Stimulated activated CD4-positive, alpha-beta T cell treated with anti-CD3 and anti-CD28 coated beads, Interleukin-12 subunit alpha, Interleukin-12 subunit beta, amount 100 ng/mL, for 4 hours (primary cell): ENCODE measurements around the gene GPX8.

ENCODE experiments used
- DNase-seq: peaks from one replicate; pipeline ENCODE4 v3.0.0-alpha.2; 2020

Gene GPX8, protein sequence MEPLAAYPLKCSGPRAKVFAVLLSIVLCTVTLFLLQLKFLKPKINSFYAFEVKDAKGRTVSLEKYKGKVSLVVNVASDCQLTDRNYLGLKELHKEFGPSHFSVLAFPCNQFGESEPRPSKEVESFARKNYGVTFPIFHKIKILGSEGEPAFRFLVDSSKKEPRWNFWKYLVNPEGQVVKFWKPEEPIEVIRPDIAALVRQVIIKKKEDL

DNA sequence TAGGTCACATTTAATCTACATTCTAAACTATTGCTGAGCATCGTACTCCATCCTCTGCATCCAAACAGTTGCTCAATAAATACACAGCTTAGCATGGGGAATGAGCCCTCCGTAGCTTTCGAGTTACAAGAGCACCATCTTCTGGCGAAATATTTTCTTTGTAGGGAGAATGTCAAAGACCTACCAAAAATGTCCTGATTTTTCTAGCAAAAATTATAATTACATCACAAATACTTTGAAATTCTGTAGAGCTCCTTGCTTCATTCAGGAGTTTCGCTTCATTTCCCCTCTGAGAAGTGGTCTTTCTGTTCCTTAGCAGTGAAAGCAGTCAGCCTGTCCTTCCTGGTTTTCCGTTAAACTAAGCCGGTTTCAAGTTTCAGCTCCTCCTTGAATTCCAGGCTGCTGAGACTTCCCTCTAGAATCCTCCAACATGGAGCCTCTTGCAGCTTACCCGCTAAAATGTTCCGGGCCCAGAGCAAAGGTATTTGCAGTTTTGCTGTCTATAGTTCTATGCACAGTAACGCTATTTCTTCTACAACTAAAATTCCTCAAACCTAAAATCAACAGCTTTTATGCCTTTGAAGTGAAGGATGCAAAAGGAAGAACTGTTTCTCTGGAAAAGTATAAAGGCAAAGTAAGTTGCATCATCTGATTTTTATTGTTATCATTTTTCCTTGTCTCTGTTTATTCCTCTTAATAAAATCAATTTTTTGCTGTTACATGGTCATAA lies at the start of gene GPX8:
TSS of gene GPX8 (plus strand) at position 409 of the 730 bp plus-strand sequence. CDS start at position 431, 22 bp downstream.
- DNase-seq: no peak

DNA sequence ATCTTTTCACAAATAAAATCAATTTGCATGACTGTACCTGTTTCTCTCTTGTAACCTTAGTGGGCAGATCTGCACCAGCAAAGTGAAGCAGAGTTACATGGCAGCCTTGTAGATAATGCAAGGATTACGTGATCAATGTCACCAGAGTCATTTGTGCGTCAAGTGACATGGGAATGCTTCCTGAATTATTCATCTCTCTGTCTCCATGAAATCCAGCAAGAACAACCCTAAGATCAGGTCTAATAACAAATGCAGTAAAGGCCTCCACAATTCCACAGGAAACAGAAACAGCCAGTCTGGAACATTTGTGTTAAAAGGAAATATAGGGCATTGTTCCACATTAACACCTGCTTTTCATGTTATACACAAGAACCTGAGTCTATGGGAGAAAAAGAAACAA lies 49.8 kb upstream of the GPX8 start:
- no peak for DNase-seq

DNA sequence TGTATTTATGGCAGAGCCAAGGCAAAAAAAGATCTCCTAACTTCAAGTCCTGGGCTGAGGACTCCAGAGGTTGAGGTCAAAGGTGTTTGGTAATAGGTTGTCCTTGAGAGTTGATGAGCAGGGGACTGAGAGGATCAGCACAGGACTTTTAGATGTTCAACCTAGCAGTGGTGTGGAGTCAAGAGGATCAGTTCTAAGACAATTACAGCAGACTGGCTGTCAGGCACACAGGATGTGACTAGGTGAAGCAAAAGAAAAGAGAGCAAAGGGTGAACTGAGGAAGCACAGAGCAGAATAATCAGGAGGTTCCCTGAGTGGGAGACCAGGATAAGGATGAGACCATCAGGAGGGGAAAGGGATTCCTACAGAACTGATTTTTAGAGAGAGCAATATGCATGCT lies 46.6 kb upstream of the GPX8 start:
- DNase-seq: no peak

DNA sequence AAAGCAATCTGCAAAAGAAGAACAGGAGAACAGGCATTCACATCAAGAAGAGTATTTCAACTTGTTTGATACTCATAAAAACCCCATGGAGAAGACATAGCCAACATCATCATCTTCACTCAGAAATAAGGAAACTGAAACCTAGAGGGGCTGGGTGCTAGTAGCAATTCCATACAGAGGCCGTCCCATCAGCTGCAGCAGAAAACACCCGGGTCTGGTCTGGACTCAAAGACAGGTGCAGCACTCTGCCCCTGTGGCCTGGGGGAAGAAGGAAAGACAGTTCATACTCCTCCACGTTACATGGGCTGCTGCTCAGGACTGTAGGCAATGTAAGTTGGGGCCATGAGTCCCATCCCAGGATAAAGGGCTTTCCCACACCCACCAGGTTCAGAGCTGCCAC lies 45.9 kb upstream of the GPX8 start:
- no peak for DNase-seq

DNA sequence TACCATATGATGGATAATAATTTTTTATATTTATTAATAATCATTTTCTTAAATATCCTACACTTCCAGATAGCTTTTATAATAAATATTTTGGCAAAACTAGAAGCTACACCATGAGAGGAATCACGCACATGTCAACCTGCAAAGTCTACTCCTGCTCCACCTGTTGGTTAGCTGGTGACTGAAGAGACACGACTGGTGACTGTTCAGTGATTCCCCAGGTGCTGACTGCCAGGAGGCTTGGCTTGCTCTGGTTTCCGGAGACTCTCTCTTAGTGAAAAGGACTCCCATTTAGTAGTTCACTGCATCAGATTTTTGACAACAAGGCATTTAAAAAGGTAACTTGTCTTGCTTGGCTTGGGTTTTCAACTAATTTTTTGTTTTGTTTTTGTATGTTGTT lies 36.6 kb upstream of the GPX8 start:
- no peak for DNase-seq

DNA sequence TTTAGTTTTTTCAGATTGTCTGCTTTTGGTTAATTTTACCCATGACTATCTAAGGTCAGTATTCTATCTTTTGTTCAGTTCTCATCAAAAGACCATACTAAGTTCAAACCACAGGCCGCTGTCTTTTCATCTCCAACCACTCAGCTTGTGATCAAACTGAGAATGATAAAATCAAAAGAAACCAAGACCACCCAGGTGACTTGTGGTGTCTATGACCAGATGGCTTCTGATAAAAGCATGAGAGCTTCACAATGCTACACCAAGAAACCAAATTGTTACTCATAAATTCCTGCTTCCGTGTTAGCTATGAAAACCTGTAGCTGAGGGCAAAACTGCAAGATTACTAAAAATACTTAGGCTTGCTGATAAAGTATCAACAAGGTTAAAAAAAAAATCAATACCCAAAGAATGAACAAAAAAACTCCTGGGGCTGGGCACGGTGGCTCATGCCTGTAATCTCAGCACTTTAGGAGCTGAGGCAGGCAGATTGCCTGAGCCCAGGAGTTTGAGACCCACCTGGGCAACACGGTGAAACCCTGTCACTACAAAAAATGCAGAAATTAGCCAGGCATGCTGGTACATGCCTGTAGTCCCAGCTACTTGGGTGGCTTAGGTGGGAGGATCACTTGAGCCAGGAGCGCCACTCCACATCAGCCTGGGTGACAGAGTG lies 25.8 kb upstream of the GPX8 start:
- no peak for DNase-seq

DNA sequence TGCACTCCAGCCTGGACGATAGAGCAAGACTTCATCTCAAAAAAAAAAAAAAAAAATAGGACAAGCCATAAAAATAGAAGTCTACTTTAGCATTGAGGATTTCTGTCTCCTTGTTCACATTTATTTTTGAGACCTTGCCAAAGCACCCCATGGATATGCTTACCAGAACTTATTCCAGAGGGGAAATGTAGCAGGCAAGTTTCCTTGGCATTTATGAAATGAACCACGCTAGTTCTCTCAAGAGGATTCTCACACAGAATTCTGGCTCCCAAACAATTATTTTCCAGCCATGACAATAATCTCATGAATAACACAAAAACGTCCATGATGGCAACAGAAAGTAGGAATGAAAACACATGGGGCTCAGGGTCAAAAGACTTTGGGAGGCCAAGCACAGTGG lies 23.4 kb upstream of the GPX8 start:
- no peak for DNase-seq

DNA sequence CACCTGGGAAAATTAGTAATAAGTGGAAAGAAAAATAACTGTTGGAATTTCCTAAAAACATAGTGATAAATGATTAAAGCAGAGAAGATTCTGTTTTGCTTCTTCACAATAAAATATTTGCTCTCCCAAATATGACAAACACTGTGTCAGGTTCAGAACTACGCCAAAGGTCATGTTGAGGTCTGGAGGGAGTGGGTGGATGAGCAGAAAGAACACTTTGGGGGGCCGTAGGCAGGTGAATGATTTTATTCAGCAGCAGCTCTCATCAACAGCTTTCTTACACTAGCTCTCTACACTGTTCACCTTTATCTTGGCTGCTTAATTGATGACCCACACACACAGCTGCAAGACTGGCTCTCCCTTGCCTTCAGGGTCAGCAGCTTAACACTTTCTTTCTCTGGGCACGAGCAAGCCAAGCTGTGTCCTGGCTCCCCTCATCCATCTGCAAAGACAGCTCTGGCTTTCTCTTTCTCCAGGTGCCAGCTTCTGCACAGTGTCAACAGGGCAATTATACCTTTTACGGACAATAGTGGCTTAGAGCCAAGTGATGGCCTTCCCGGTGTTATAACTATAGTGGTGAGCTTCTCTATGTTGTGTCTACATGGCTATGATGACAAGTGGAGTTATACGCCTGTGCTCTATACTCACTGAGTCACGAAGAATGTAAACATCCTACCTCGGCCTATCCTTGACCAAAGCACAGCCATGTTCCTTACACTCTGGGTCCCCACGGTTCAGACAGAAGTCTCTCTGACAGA lies 18.9 kb upstream of the GPX8 start:
- DNase-seq: no peak

DNA sequence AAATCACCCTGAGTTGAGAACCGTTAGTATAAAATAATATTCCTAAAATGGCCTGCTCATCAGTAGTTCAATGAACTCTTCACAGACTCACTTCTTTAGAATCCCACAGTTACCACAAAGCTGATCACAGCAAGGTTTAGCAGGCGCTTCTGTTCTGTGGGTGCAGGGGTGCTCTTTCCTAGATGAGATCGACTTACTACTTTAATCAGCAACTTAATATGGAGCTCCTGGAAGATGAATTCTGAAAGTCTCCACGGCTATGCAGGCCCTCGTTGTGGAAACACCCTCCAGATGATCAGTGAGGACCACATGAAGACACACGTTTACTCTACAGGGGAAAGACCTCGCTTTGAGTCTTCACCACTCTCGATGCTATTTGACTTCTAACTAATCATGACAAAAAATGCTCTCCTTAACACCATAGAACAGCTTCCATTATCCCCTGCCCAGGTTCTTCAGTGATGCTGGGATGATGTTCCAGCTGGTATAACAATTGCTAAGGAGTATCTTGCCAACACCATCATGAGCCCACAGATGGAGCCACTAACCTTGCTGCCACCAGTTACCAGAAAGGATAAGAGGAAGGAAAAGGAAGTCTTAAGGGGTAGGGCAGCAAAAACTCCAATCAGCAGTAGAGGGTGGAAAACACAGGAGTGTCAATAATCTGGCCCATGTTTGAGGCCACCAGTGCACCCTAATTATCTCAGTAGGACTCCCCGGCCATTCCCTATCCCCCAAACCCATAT lies 17.9 kb upstream of the GPX8 start:
- DNase-seq: no peak

DNA sequence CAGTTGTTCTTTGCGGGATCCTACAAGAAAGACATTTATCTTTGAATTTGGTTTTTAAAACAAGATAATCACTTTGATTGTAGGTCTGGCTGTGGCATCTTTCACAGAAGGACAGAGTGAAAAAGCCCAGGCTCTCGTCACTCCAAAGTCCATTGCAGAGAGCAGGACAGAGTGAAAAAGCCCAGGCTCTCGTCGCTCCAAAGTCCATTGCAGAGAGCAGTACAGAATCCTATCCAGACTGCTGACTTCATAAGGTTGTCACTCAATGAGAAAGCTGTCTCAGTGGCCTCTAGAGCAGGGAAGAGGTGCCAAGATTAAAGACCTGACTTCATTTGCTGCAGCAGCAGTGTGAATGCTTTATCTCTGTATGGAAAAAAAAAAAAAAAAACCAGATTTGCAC lies 16.3 kb upstream of the GPX8 start:
- no peak for DNase-seq

DNA sequence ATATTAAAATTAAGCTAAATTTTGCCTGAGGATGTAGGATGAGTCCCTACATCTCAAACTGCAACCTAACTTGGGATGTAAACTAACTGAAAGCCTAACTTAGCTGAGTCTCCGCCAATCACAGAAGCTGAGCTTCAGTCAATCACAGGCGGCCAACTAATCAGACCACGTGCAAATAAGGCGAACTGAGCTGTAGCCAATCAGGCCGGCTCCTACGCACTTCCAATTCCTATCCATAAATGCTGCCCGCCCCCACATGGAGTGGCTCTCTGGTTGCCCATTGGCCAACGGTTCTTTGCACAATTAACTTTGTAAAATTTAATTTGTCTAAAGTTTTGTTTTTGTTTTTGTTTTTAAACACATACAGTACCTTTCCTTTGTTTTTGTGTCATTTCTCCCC lies 13.9 kb upstream of the GPX8 start:
- DNase-seq: no peak

DNA sequence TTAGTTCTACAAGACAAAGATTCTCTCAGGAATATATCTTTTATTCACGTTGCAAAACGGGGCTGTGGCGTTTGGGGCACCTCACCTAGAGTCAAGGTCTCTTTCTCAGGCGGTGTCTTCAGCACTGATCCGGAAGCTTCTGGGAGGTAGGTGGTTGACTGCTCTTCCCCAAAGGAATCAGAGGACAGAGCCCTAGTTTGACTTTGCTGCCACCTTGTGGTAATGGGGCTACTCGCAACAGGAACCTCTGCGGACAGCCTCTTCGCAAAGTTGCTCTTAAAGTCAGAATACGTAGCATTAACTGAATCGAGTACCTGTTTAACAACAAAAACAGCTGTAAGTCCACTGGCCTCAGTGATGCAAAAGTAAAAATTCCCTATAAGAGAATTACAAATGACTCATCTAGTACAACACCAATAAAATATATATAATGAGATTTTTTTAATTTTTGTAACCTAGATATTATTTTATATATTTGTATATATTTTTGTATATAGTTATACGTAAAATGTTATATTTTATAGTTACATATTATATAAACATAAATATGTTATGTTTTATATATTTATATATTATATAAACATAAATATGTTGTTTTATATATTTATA lies 13.3 kb upstream of the GPX8 start:
- peak; percentile 69 for DNase-seq

DNA sequence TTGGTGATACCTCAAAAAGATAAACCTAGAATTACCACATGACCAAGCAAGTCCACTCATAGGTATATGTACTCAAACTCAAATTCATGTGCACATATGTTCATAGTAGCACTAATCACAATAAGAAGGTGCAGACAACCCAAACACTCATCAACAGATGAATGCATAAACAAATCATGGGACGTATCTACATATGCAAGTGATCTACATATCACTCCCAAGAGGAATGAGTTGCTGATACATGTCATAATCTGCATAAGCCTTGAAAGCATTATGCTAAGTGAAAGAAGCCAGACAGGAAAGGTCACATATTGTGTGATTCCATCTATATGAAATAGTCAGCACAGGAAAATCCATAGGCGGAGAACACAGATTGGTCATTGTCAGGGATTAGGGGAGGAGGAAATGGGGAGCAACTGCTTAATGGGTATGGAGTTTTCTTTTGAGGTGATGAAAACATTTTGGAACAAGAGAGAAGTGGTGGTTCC lies 10.6 kb upstream of the GPX8 start:
- no peak for DNase-seq

DNA sequence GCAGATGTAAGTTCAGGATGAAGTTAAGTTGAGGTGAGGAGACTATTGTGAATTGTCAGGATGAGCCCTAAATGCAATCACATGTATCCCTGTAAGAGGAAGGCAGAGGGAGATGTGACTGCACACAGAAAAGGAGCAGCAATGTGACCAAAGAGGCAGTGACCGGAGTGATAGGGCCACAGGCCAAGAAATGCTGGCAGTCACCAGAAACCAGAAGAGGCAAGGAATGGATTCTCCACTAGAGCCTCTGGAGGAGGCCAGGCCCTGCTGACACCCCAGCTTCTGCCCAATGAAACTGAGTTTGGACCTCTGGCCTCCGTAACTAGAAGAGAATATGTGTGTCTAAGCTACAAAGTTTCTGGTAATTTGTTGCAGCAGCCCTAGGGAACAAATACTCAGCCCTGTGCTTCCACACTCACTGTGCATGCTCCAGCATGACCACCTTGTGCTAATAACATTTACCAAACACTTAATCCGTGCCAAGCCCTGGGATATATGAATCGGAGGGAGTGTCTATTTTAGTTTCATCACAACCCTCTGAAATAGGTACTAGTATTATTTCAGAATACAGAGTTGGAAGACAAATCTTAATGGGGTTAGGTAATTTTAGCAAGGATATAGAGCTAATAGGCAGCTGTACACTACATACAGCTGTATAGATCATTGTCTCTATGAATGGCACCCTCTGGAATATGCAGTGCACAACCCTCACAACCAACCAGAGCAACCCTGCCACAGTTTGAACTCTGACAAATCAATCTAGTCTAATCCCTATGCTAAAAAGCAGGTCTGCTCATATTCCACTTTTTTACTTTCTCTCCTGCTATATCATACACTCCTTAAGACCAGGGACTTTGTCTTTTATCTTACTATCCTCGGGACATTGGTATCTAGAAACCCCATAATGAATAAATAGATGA lies 7.8 kb upstream of the GPX8 start:
- DNase-seq: no peak

DNA sequence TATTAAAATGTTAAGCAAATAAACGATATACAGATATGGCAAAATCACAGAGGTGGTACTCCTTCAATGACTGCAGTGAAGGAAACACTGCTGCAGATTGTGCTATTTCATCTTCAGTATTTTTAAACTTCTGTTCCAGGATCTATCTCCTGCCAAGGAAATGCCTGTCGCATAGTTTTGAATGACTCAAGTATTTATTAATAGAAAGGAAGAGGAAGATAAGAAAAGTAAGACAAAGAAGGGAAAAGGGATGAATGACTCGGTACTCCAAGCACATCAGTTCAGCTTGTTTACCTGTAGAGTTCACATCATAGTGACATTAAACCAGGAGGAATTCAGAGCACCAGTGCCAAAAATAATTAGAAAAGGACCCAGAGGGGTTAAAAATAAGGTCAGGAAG lies 5.1 kb upstream of the GPX8 start:
- no peak for DNase-seq

DNA sequence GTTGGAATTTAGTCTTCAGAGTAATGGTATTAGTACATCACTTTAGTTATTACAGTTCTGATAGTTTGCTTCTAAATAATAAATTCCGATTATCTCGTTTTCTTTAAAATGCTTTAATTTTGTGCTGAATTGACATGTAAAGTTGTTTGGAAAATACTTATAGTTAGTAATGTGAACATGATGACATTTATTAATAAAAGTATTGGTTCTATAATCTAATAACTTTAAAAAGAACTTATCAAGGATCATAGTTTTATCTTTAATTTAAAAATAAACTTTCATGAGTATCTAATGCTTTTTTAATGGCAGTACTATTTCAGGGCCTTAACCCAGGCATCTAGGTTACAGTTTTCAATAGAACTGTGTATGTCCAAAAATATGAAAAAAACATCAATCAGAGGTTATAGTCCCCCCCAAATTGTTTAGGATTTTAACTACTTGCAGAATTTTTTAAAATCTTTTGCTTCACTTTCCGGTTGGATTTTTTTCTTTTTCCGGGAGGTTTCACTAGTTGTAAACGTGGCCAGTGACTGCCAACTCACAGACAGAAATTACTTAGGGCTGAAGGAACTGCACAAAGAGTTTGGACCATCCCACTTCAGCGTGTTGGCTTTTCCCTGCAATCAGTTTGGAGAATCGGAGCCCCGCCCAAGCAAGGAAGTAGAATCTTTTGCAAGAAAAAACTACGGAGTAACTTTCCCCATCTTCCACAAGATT lies 680 bp downstream of the GPX8 start:
- DNase-seq: no peak

DNA sequence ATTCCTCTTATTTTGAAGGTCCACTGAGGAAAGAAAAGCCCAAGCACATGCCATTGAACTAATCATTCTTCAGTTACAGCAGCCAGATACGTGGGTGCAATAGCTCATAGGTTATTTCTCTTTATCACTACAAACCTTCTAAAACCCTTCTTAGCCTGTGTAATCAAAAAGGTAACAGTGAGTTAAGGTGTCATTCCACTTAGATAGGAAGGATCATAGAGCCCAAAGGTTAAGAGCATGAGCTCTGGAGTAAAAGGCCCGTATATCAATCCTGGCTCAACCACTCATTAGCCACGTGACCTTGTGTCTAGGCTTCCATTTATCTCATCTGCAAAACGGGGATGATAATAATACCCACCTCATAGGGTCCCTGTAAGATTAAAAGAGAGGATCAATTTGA lies 2.7 kb downstream of the GPX8 start:
- DNase-seq: no peak

DNA sequence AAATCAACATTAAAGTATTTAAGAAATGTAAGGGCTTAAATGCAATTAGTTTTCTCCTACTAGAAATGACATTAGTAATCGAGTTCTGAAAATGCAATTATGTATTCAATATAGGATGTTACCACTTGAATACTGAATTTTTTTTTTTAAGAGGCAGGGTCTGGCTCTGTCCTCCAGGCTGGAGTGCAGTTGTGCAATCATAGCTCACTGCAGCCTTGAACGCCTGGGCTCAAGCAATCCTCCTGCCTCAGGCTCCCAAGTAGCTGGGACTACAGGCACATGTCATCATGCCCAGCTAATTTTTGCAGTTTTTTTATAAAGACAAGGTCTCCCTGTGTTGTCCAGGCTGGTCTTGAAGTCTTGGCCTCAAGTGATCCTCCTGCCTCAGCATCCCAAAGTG lies 11.5 kb downstream of the GPX8 start:
- DNase-seq: no peak

DNA sequence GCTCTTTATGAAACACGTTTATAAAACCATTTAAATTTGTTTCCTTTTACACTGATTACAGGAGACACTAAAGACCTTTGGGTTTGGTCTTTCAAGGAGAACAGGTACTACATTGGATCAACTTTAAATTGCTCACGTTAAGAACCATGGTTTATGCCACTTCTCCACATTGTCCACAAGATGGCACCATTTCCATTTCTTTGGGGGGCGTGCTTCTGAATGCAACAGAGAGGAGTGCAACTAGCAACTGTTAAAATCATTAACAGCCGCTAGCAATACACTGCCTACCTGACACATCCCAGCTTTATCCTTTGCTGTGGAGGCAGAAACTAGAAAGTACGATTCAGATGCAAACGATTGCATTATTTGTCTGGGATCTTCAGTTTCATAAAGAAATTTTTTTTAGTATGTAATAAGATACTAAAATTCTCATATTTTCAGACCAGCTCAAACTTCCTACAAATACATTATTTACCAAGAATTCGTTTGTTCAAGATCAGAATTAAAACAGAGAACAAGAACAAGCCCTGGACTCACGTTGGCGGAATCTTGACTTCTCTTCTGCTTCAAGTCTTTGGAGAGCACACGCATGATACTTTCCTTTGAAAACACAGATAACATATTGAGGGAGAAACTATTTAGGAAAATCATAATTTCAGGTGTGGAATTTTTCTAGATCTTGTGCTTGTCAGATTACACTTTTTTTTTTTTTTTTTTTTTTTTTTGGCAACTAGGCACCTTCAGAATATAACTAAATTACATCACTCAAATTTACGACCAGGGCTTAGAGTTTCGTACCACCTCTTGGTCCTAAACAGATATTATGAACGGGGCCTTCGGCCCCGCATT lies 12.3 kb downstream of the GPX8 start:
- peak; percentile 20 for DNase-seq
